Naive B cell (primary cell): ENCODE results near the gene SPINK14. TPM values are rescaled to one million over a fixed set of nuclear protein-coding genes. Genes with fewer than 3 reads are reported as not detected.

Experiments
- ATAC-seq, 2 donors: fragments of 150-1000 bp; cut with Tn5 transposase; 2 replicates each; pipeline ENCODE4 v1.10.0; 2021; ENCODE audit warnings: low read depth in 2 of 2, mild to moderate bottlenecking in 2 of 2, moderate library complexity in 2 of 2
- DNase-seq: peaks from one replicate; pipeline ENCODE4 v3.0.0; 2022
- H3K27ac Mint-ChIP-seq, 6 donors: one replicate each; pipeline ENCODE4 v1.8.0; 2020 to 2022; ENCODE audit warnings: mild to moderate bottlenecking in 6 of 6, mixed read lengths in 6 of 6, moderate library complexity in 5 of 6, inconsistent platforms in 2 of 6
- H3K27me3 Mint-ChIP-seq, 3 donors: one replicate each; pipeline ENCODE4 v1.8.0; 2021 to 2022; ENCODE audit warnings: mixed read lengths in 3 of 3, mild to moderate bottlenecking in 1 of 3
- H3K36me3 Mint-ChIP-seq, 2 donors: one replicate each; pipeline ENCODE4 v1.8.0; 2020 to 2022; ENCODE audit warnings: mixed read lengths in 2 of 2, inconsistent platforms in 1 of 2, mild to moderate bottlenecking in 1 of 2
- H3K4me1 Mint-ChIP-seq, 3 donors: one replicate each; pipeline ENCODE4 v1.8.0; 2020 to 2022; ENCODE audit warnings: mixed read lengths in 3 of 3, inconsistent platforms in 1 of 3, mild to moderate bottlenecking in 1 of 3, moderate library complexity in 1 of 3
- H3K4me3 Mint-ChIP-seq, 8 donors: one replicate each; pipeline ENCODE4 v1.8.0; 2020 to 2022; ENCODE audit warnings: mild to moderate bottlenecking in 8 of 8, mixed read lengths in 8 of 8, moderate library complexity in 8 of 8, inconsistent platforms in 2 of 8
- H3K9me3 Mint-ChIP-seq, 7 donors: one replicate each; pipeline ENCODE4 v1.8.0; 2020 to 2022; ENCODE audit warnings: mixed read lengths in 7 of 7, mild to moderate bottlenecking in 5 of 7, inconsistent platforms in 2 of 7, moderate library complexity in 1 of 7
- polyA plus RNA-seq, 6 donors: library from polyadenylated mRNA; unstranded; fragments of 300-500 nt; fragmentation: Illumina TruSeq; gene quantifications; one replicate each; pipeline ENCODE4 v1.2.3, GENCODE V29; 2021; ENCODE audit warnings: low read depth in 6 of 6

Gene SPINK14
- polyA plus RNA-seq, 6 donors from 2014 or later = not detected

DNA sequence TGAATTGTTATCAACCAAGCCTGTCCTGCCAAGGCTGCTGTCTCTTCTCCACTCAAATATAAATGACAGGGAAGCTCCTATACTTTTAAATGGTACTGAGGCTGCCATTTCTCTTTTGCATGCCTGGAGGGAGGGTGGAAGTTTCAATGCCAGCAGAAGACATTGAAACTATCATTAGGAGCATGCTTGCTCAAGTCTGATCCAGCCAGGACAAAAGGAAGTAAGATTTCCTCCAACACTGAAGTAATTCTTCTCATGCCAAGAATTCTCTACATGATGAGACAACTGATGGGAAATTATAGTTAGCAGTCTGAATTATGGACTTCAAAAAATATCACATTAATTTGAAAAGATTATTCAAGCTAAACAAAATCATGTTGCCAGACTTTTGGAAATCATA lies 39.9 kb downstream of the SPINK14 start:
- peaks cover 0 to 4% (median 3%) of the 10 kb centered on the region in 3 donors for H3K27me3 Mint-ChIP-seq
- no peaks in the 10 kb centered on the region for H3K4me1 Mint-ChIP-seq
- no peak overlapping the region for H3K27ac Mint-ChIP-seq

DNA sequence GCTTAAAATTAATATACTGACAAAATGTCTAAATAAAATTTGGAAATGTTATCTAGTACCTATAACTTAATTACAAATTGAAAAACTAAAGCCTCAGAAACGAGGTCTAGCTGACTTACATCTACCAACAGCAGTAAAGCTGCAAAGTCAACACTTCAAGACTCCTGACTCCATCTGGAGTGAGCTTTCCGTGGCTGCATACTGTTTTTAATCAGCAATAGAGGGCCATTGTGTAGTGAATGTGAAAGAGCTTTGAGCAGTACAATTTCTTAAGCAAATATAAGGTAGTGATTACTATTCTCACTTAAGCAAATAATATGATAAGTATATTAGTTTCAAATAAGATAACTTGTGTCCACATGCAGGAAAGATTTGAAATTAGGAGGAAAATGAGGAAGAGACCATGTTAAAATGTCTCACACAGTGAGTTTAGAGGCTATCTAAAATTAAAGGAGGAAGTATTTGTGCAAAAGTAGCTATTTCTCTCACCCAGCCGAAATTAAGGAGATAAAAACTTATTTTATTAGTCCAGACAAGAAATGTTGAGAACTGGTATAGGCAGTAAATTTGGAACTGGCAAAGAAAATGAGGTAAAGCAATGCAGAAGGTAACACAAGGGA lies 40.9 kb downstream of the SPINK14 start:
- Mint-ChIP-seq H3K4me3 (no peak overlapping the region), H3K36me3 (no peaks in the 10 kb centered on the region), H3K4me1 (no peaks in the 10 kb centered on the region), H3K27ac (no peak overlapping the region), H3K27me3 (peaks cover 0 to 4% (median 3%) of the 10 kb centered on the region in 3 donors), H3K9me3 (no peaks in the 10 kb centered on the region)
- DNase-seq = no peak
- no peak for ATAC-seq

More for the DNA sequence above, 39.9 kb downstream of the SPINK14 start:
- ATAC-seq (no peak), DNase-seq (no peak)
- Mint-ChIP-seq H3K4me3 (no peak overlapping the region), H3K36me3 (no peaks in the 10 kb centered on the region), H3K9me3 (no peaks in the 10 kb centered on the region)

DNA sequence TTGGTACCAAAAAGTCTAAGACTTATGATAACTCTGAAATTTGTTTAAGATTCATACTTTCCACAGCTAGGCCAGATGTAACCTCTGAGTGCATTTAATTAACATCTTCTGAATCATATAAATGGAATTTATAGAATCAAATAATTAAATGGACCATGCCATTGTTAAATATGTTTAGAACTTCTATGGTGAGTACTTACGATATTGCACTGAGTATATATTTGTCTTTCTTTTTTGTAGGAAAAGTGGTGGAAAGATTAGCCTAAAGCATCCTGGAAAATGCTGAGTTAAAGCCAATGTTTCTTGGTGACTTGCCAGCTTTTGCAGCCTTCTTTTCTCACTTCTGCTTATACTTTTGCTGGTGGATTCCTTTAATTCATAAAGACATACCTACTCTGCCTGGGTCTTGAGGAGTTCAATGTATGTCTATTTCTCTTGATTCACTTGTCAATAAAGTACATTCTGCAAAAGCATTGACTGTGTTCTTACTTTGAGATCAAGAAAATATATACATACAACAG lies 46.4 kb downstream of the SPINK14 start:
- no peak overlapping the region for H3K27ac Mint-ChIP-seq
- H3K36me3 Mint-ChIP-seq = no peaks in the 10 kb centered on the region
- peaks cover 0 to 4% (median 0%) of the 10 kb centered on the region in 7 donors for H3K9me3 Mint-ChIP-seq
- H3K4me3 Mint-ChIP-seq = no peak overlapping the region
- H3K4me1 Mint-ChIP-seq = no peaks in the 10 kb centered on the region
- ATAC-seq = no peak
- DNase-seq = no peak
- peaks cover 0 to 4% (median 3%) of the 10 kb centered on the region in 3 donors for H3K27me3 Mint-ChIP-seq

DNA sequence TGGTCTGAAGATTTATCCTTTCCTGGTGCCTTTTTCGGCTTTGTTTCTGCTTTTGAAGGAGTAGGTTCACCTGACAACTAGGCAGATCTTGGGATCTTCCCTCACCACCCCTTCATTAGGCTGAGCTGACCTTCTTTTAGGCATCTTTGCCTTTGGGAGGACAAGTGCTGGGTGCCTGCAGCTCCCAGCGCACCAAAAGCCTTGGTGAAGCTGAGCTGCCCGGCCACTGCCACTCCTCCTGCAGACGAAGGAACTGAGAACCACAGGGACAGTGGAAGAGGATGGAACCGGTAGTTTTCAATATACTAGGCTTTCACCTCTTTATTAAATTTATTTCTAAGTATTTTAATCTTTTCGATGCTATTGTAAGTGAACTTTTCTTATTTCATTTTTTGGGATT lies 53.2 kb downstream of the SPINK14 start:
- DNase-seq (no peak), ATAC-seq (no peak)
- no peaks in the 10 kb centered on the region for H3K36me3 Mint-ChIP-seq
- H3K27me3 Mint-ChIP-seq = peaks cover 0 to 14% (median 5%) of the 10 kb centered on the region in 3 donors
- no peak overlapping the region for H3K27ac Mint-ChIP-seq
- no peak overlapping the region for H3K4me3 Mint-ChIP-seq
- H3K9me3 Mint-ChIP-seq = peaks cover 0 to 4% (median 2%) of the 10 kb centered on the region in 7 donors
- no peaks in the 10 kb centered on the region for H3K4me1 Mint-ChIP-seq

DNA sequence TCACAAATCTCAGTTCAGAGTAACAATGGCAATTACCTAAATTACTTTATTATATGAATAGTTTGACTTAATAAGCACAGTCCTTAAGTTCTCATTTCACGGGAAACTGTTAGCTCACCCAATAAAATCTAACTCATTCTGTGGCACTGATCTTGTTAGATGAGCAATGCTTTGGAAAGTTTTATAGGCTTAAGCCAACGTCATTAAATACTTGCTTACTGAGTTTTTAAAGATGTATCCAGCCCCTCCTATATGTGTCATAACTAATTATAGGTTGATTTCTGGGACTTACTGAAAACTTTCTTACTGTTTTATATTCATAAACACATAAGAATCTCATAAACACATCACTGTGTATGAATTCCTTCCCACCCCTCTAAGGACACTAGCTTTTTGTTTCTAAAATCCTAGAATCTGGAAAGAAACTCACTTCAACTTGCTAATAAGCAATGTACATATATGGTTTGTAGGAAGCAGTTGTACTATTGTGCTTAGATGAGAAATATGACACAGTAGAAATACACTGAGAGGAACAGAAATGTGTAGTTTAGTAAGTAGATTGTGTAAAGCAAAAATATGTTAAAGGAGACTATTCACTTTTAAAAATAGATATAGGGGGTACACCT lies 55.9 kb downstream of the SPINK14 start:
- no peaks in the 10 kb centered on the region for H3K36me3 Mint-ChIP-seq
- DNase-seq (no peak), ATAC-seq (no peak)
- peaks cover 0 to 16% (median 11%) of the 10 kb centered on the region in 3 donors for H3K27me3 Mint-ChIP-seq
- H3K27ac Mint-ChIP-seq = no peak overlapping the region
- no peak overlapping the region for H3K4me3 Mint-ChIP-seq
- peaks cover 0 to 3% (median 0%) of the 10 kb centered on the region in 7 donors for H3K9me3 Mint-ChIP-seq
- no peaks in the 10 kb centered on the region for H3K4me1 Mint-ChIP-seq

Other genes starting within 250 kb of the SPINK14 start
- gene SPINK5, start 104.6 kb upstream of the SPINK14 start, polyA plus RNA-seq = not detected
- not detected for gene SPINK6, start 34.5 kb downstream of the SPINK14 start, polyA plus RNA-seq
- gene MARCOL, start 70.0 kb downstream of the SPINK14 start, polyA plus RNA-seq = not detected
- gene SPINK13, start 100.2 kb downstream of the SPINK14 start, polyA plus RNA-seq = not detected
- gene SPINK7, start 143.9 kb downstream of the SPINK14 start, polyA plus RNA-seq = not detected
- not detected for gene SPINK9, start 167.0 kb downstream of the SPINK14 start, polyA plus RNA-seq
- gene FBXO38, start 215.4 kb downstream of the SPINK14 start, polyA plus RNA-seq = 10 to 100 TPM in 5 of 6 donors, 1 to 10 TPM in 1; 6.6 to 22.8 (median 19.2) TPM